LNCaP clone FGC (cell line): ENCODE measurements around the gene ROR1.

Source experiments
- DNase-seq: peaks from one replicate; pipeline ENCODE4 v3.0.0-alpha.2; 2011; ENCODE audit warnings: low read depth
- H3K4me3 ChIP-seq: 2 replicates; pipeline ENCODE4 v1.5.1; 2011; ENCODE audit warnings: mild to moderate bottlenecking, low read depth, low read length, control low read depth
- TF ChIP-seq, protein P1 (sequence below): IDR thresholded peaks from 2 replicates; pipeline ENCODE4 v1.5.1; 2012; ENCODE audit warnings: mild to moderate bottlenecking; ENCODE audit not compliant: control insufficient read depth, insufficient read depth; ENCODE audit errors: extremely low read depth

ROR1 gene

DNA sequence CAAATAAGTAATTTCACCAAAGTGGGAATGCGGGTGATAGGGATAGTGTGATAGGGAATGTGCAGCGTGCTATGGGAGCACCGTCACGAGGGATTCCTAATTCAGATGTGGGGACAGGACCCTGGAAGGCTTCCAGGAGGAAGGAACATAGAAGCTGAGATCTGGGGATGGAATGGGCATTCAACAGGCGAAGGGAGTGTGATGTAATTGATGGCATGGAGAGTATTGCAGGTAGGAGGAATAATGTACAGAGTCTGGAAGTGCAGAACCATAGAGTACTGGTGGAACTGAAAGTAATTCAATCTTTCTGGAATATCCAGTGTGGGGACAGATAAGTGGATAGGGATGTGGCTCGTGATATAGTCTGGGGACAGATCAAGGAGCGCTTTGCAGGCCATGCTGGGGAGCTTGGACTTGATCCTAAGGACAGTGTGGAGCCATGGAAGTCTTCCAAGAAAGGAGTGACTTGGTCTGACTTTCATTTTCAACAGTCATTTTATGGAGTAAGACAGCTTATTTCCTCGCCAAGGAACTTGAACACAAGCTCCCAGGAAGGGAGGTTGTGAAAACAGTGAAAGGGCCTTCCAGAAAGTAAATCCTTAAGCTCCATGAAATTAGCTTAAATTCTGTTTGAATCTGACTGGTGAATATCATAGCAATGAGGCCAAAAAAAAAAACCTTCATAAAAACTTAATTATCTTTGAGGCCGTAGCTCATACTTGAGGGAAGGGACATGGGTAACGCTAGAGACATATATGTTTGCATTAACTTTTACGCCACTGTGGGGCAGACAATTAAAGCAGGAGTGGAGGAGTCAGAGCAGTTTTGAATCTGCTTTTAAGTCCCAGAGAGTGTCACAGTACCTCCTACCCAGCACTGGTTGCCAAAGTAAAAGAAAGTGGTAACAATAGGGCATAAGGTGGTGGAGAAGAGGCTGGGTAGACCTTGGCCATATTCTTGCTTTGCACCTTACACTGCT, 55.8 kb downstream of the ROR1 start:
- H3K4me3 ChIP-seq, result no peak overlapping the region
- peak; percentile 48 for DNase-seq
- TF ChIP-seq, protein P1, sequence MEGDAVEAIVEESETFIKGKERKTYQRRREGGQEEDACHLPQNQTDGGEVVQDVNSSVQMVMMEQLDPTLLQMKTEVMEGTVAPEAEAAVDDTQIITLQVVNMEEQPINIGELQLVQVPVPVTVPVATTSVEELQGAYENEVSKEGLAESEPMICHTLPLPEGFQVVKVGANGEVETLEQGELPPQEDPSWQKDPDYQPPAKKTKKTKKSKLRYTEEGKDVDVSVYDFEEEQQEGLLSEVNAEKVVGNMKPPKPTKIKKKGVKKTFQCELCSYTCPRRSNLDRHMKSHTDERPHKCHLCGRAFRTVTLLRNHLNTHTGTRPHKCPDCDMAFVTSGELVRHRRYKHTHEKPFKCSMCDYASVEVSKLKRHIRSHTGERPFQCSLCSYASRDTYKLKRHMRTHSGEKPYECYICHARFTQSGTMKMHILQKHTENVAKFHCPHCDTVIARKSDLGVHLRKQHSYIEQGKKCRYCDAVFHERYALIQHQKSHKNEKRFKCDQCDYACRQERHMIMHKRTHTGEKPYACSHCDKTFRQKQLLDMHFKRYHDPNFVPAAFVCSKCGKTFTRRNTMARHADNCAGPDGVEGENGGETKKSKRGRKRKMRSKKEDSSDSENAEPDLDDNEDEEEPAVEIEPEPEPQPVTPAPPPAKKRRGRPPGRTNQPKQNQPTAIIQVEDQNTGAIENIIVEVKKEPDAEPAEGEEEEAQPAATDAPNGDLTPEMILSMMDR, result peak; percentile 27

GRCh38 chr1:63831409-63831808, 57.6 kb downstream of the ROR1 start:
- no peak for DNase-seq

DNA sequence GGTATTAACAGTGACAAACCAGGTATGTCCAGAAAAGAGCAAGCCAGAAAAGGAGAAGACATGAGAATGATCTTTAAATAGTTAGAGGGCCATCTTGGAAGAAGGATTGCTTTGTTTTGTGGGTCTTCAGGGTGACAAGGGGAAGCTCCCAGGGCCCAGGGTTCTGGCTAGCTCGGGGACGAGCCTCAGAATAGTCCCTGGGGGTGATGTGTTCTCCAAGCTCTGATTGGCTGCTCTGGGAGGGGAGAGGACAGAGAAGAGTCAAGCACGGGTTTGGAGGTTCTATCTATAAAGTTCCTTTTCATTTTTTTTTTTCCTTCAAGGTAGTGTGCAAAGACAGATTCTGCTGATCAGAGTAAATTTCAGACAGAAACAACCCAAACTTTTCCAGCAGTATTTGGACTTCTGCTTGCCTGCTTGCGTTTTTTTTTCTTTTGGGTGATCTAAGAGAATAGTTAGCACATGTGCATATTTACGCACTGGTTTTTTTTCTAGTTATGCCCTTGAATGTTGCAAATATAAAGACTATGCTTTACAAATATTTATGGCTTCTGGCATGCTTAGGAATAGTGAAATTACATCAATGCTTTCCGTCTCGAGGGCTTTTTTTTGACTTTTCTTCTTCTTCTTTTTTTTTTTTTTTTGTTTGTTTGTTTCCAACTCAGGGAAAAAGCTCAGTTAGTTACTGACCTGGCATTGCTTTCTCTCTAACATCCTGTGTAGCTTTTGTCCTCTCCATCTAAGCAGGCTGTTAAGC, 59.7 kb downstream of the ROR1 start:
- TF ChIP-seq, protein P1, result no peak
- no peak overlapping the region for H3K4me3 ChIP-seq
- no peak for DNase-seq

More at GRCh38 chr1:63831409-63831808, 57.6 kb downstream of the ROR1 start:
- TF ChIP-seq, protein P1, result no peak
- H3K4me3 ChIP-seq, result no peak overlapping the region

DNA sequence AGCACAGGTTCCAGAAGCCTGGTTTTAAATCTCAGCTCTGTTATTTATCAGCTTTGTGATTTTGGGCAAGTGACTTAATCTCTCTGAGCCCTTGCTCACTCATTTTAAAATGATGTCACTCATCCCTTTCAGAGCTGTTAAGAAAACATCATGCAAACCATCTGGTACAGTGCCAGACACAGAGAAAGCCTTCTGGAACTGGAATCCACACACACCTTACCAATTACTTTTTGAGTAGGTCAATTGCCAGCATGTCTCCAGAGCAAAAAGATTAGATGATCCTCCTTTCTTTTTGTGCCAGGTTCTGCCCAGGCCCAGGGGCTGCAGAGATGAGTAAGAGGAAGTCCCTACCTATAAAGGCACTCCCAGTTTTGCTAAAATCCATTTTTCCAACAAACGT, 61.3 kb downstream of the ROR1 start:
- DNase-seq, result no peak
- TF ChIP-seq, protein P1, result no peak
- no peak overlapping the region for H3K4me3 ChIP-seq

DNA sequence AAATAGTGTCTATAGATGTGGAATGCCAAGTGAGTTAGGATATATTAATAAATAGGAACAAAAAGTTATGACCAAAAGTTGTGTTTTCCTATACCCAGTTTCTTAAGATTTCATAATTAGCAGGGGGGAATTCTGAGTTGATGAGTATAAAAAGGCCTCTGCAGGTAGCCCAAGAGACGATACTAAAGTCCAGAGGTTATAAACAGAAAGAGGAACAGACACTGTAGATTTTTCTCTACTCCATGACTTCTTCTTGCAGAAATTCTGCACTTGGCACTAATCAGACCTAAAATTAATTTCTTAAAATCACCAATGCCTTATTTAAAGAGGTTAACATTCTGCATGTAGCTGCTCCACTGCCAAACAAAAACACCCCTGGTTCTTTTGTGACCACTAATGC, 62.6 kb downstream of the ROR1 start:
- no peak overlapping the region for H3K4me3 ChIP-seq
- TF ChIP-seq, protein P1, result no peak
- no peak for DNase-seq

DNA sequence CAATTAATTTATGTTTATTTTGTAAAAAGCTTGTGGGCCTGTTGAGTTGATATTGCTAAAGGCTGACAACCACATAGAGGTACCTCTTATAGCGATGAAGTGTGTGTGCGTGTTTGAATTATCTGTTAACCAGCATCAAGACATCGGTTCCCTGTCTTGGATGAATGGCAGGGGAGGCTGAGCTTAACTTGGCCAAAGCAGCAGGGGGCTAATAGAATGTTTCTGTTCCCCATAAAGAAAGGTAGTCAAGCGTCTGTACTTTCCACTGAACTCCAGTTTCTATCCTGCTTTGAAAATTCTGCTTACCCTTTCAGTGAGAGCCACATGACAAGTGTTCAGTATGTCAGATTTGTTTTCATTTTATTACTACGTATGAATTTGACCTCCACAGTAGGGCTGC, 63.0 kb downstream of the ROR1 start:
- no peak overlapping the region for H3K4me3 ChIP-seq
- TF ChIP-seq, protein P1, result no peak
- DNase-seq, result no peak
